MCF 10A (cell line): Measurements from ENCODE around the gene ANKRD11. TPM values are rescaled to one million over a fixed set of nuclear protein-coding genes. Genes with fewer than 3 reads are reported as not detected.
A peak's percentile ranks its signal among the peaks of the same experiment; 100 is the strongest.

Experiments used
- BruUV-seq: library from RNA; stranded (reverse); fragments of 400-500 nt; replicated peaks from 2 replicates; lab custom pipeline; 2021; lab: Mats Ljungman, UMichigan
- CTCF ChIA-PET: fragments of 300-600 bp; sonication (Branson Sonifier 250); formaldehyde crosslinking; extraction: SDS; loops from one replicate; lab custom pipeline; 2021; ENCODE audit warnings: antibody characterized with exemption, inconsistent platforms; lab: Yijun Ruan, JAX
- POLR2A ChIA-PET: fragments of 300-600, 350-650 bp; sonication (Branson Sonifier 250); formaldehyde crosslinking; extraction: SDS; loops from one replicate; lab custom pipeline; 2020; ENCODE audit warnings: antibody characterized with exemption, inconsistent platforms; lab: Yijun Ruan, JAX
- DNase-seq: peaks from one replicate; pipeline ENCODE4 v3.0.0-alpha.2; 2018; ENCODE audit not compliant: unreplicated experiment
- H3K27ac Mint-ChIP-seq: one replicate; pipeline ENCODE4 v1.8.0; 2022; ENCODE audit warnings: mild to moderate bottlenecking, low read depth, mixed read lengths; ENCODE audit not compliant: unreplicated experiment
- H3K27me3 Mint-ChIP-seq: one replicate; pipeline ENCODE4 v1.8.0; 2022; ENCODE audit warnings: mixed read lengths; ENCODE audit not compliant: insufficient read depth, unreplicated experiment
- H3K36me3 Mint-ChIP-seq: one replicate; pipeline ENCODE4 v1.8.0; 2022; ENCODE audit warnings: mild to moderate bottlenecking, moderate library complexity, mixed read lengths; ENCODE audit not compliant: insufficient read depth, unreplicated experiment
- H3K4me1 Mint-ChIP-seq: one replicate; pipeline ENCODE4 v1.8.0; 2022; ENCODE audit warnings: mixed read lengths; ENCODE audit not compliant: insufficient read depth, unreplicated experiment
- H3K4me3 Mint-ChIP-seq: one replicate; pipeline ENCODE4 v1.8.0; 2022; ENCODE audit warnings: mild to moderate bottlenecking, moderate library complexity, mixed read lengths; ENCODE audit not compliant: unreplicated experiment
- H3K9me3 Mint-ChIP-seq: one replicate; pipeline ENCODE4 v1.8.0; 2022; ENCODE audit warnings: mixed read lengths; ENCODE audit not compliant: unreplicated experiment
- CTCF ChIP-seq: fragments of 200-600 bp; IDR thresholded peaks from one replicate; pipeline ENCODE4 v1.8.0; 2022; ENCODE audit warnings: antibody characterized with exemption, mild to moderate bottlenecking; ENCODE audit not compliant: unreplicated experiment
- intact Hi-C: fragments of 100-400 bp; cut with micrococcal nuclease; formaldehyde crosslinking; loops from 2 replicates; pipeline ENCODE4 v1.14.1; 2022
- total RNA-seq: library from RNA; stranded (reverse); gene quantifications from 2 replicates; pipeline ENCODE4 v1.2.3, GENCODE V29; 2022

ANKRD11 gene
- total RNA-seq, 1 experiment from 2014 or later = 237 TPM

DNA sequence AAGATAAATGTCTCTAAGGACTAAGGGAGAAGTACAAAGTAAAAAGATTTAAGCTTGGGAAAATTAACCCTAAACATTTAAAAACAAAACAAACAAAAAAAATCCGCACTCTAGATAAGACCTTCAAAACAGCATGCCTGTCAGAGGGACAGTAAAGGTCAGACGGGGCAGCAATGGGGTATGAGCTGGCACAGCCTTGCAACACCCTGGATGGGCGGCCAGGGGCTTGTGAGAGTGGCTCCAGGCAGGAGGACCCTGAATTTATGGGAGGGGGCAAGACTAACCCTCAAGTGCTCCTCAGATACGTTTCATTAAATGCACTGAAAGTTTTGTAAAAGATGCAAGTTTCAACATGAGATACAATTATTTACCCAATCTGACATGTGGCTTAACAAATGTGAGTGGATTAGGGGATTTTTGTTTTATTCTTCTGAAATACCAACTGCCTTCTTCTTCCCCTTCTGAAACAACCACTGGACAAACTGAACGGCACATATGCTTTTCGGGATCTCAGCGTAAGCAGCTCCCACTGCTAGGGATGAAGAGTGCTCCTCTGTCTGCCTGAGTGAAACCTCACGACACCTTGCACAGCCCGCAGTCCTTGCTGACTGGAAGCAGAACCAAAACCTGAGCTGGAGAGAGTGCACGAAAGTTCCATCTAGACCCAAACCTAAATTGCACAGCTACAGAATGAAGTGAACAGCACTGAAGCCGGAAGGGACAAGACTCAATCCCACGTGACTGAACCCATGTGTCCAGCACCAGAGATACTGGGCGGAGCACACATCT lies 128.4 kb downstream of the ANKRD11 start:
- TF ChIP-seq CTCF = no peak
- Mint-ChIP-seq H3K36me3 (peaks cover 59% of the 10 kb centered on the region), H3K9me3 (no peaks in the 10 kb centered on the region), H3K4me1 (peaks cover 39% of the 10 kb centered on the region), H3K27me3 (no peaks in the 10 kb centered on the region), H3K27ac (peak overlapping the region; percentile 85), H3K4me3 (peak overlapping the region; percentile 64)
- ChIA-PET POLR2A (interaction anchor here (0.5 to 3.4 kb wide), 21 partner anchors 9 to 339 kb away, joined by 3 to 10 read pairs (median 4); partner anchors contain the start of genes SPG7 and ZNF778), CTCF (interaction anchor here (0.6 to 1.2 kb wide), 3 partner anchors 16 to 95 kb away, joined by 3 to 4 read pairs (median 3); no protein-coding TSS in a partner anchor)
- BruUV-seq = no TSS peak
- DNase-seq = peak; percentile 47
- intact Hi-C loops = no loop called here

DNA sequence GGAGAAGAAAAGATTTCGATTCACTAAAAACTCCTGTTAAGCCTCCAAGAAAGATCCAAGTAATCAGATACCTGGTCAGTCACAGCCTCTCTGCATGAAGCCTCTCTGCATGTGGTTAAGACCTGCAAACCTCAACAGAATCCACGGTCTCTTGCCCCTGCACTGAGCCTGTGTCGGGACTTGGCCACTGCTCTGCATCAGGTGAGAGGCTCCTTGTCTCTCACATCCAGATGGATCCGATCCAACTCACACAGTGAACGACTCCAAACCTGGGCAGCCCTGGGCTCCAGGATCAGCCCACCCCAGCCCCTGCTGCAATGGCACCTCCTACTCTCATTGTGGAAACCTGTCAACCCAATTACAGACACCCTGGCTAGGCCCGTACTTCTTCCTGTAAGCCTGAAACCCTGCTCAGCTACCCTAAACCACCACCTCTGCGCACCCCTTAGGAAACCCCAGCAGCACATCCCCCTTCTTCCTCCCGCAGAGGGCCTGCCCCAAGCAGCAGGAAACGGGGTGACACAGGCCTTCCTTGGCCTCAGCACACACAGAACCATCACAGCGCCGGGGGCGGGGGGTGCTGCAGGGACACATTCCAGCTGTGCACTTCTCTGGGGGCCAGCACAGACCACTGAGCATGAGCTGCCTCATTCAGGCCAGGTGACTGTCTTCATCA lies 129.5 kb downstream of the ANKRD11 start:
- Mint-ChIP-seq H3K4me3 (peak overlapping the region; percentile 33), H3K9me3 (no peaks in the 10 kb centered on the region), H3K27ac (peak overlapping the region; percentile 85), H3K36me3 (peaks cover 60% of the 10 kb centered on the region), H3K4me1 (peaks cover 35% of the 10 kb centered on the region), H3K27me3 (no peaks in the 10 kb centered on the region)
- TF ChIP-seq CTCF = no peak
- CTCF ChIA-PET = interaction anchor here (1.2 kb wide), 2 partner anchors 9 to 82 kb away, joined by 3 to 4 read pairs; no protein-coding TSS in a partner anchor
- no TSS peak for BruUV-seq
- POLR2A ChIA-PET = interaction anchor here (0.6 to 3.4 kb wide), 9 partner anchors 11 to 148 kb away, joined by 3 to 10 read pairs (median 4); partner anchors contain the start of gene SPG7
- intact Hi-C loops = no loop called here
- DNase-seq = no peak

GRCh38 chr16:89359264-89360147 lies 130.9 kb downstream of the ANKRD11 start:
- no peak for DNase-seq
- Mint-ChIP-seq H3K4me1 (peaks cover 34% of the 10 kb centered on the region), H3K36me3 (peaks cover 57% of the 10 kb centered on the region), H3K27ac (peak overlapping the region; percentile 54), H3K4me3 (no peak overlapping the region), H3K27me3 (no peaks in the 10 kb centered on the region), H3K9me3 (no peaks in the 10 kb centered on the region)
- intact Hi-C loops = no loop called here
- ChIA-PET CTCF (interaction anchor here (0.6 to 1.2 kb wide), 2 partner anchors 10 to 58 kb away, joined by 3 to 4 read pairs; no protein-coding TSS in a partner anchor), POLR2A (interaction anchor here (0.7 to 0.9 kb wide), 3 partner anchors 14 to 567 kb away, joined by 3 to 4 read pairs (median 3); no protein-coding TSS in a partner anchor)
- TF ChIP-seq CTCF = no peak
- BruUV-seq = no TSS peak
